Mesendoderm (in vitro differentiated cells): ENCODE measurements around the gene C1S. TPM values are rescaled to one million over a fixed set of nuclear protein-coding genes. Genes with fewer than 3 reads are reported as not detected.
"Not testable (repeated sequence)": the region's sequence is repeated elsewhere in the genome, so short reads cannot be mapped to it uniquely, and the experiment has no call there.

ENCODE experiments used
- DNase-seq: peaks from one replicate; pipeline ENCODE4 v3.0.0; 2013
- H2AK5ac ChIP-seq: 2 replicates; pipeline ENCODE4 v1.6.1; 2013; ENCODE audit warnings: low read length, inconsistent platforms
- H2BK120ac ChIP-seq: 2 replicates; pipeline ENCODE4 v1.6.1; 2013; ENCODE audit warnings: low read depth, mild to moderate bottlenecking, low read length, moderate library complexity, mixed read lengths
- H2BK15ac ChIP-seq: replicated peaks from 2 replicates; pipeline ENCODE4 v1.6.1; 2013; ENCODE audit warnings: low read depth, mild to moderate bottlenecking, moderate library complexity
- H2BK5ac ChIP-seq: 2 replicates; pipeline ENCODE4 v1.6.1; 2013; ENCODE audit warnings: low read length, inconsistent platforms
- H3K18ac ChIP-seq: 2 replicates; pipeline ENCODE4 v1.6.1; 2013; ENCODE audit warnings: mild to moderate bottlenecking, low read length, mixed read lengths
- H3K23ac ChIP-seq: one replicate; pipeline ENCODE4 v1.6.1; 2013; ENCODE audit warnings: low read length
- H3K27ac ChIP-seq: 2 replicates; pipeline ENCODE4 v1.5.1; 2013; ENCODE audit warnings: low read depth, mild to moderate bottlenecking, inconsistent platforms, low read length, moderate library complexity
- H3K27me3 ChIP-seq: 2 replicates; pipeline ENCODE4 v1.6.1; 2013; ENCODE audit warnings: low read length, control low read depth, mild to moderate bottlenecking, inconsistent platforms; ENCODE audit not compliant: insufficient read depth, poor library complexity
- H3K36me3 ChIP-seq: 2 replicates; pipeline ENCODE4 v1.6.1; 2013; ENCODE audit warnings: low read length, inconsistent platforms; ENCODE audit not compliant: control insufficient read depth, insufficient read depth
- H3K4ac ChIP-seq: one replicate; pipeline ENCODE4 v1.6.1; 2013; ENCODE audit warnings: low read depth, mild to moderate bottlenecking, low read length, moderate library complexity
- H3K4me1 ChIP-seq: 2 replicates; pipeline ENCODE4 v1.6.1; 2013; ENCODE audit warnings: low read depth, low read length, inconsistent platforms; ENCODE audit not compliant: control insufficient read depth
- H3K4me2 ChIP-seq: 2 replicates; pipeline ENCODE4 v1.6.1; 2013; ENCODE audit warnings: low read length
- H3K4me3 ChIP-seq: 2 replicates; pipeline ENCODE4 v1.5.1; 2013; ENCODE audit warnings: mild to moderate bottlenecking, low read length
- H3K56ac ChIP-seq: one replicate; pipeline ENCODE4 v1.6.1; 2013; ENCODE audit warnings: low read length
- H3K79me1 ChIP-seq: 2 replicates; pipeline ENCODE4 v1.6.1; 2013; ENCODE audit warnings: low read length, inconsistent platforms
- H3K79me2 ChIP-seq: 2 replicates; pipeline ENCODE4 v1.6.1; 2013; ENCODE audit warnings: mild to moderate bottlenecking, low read length; ENCODE audit not compliant: control insufficient read depth, insufficient read depth
- H3K9ac ChIP-seq: 2 replicates; pipeline ENCODE4 v1.6.1; 2013; ENCODE audit warnings: low read length, inconsistent platforms
- H4K5ac ChIP-seq: one replicate; pipeline ENCODE4 v1.6.1; 2013; ENCODE audit warnings: low read length
- H4K8ac ChIP-seq: one replicate; pipeline ENCODE4 v1.6.1; 2013; ENCODE audit warnings: low read depth, mild to moderate bottlenecking, control low read depth, low read length, moderate library complexity
- WGBS: extraction: QIAGEN DNeasy Blood & Tissue Kit; methylation state at CpG from one replicate; pipeline ENCODE4 v1.1.7; 2013; ENCODE audit warnings: low lambda C conversion rate, missing lambda C conversion rate; ENCODE audit not compliant: insufficient coverage; ENCODE audit errors: extremely low coverage; 5-methylcytosine and 5-hydroxymethylcytosine counted together
- polyA plus RNA-seq, 2 experiments: library from polyadenylated mRNA; stranded (reverse); fragments of 200-250 nt; gene quantifications; one replicate each; pipeline ENCODE4 v1.2.3, GENCODE V29; 2013

Gene C1S
- 4.0 TPM for polyA plus RNA-seq (2013, experiment 1 of 2)
- polyA plus RNA-seq (2013, experiment 2 of 2), result 3.6 TPM

DNA sequence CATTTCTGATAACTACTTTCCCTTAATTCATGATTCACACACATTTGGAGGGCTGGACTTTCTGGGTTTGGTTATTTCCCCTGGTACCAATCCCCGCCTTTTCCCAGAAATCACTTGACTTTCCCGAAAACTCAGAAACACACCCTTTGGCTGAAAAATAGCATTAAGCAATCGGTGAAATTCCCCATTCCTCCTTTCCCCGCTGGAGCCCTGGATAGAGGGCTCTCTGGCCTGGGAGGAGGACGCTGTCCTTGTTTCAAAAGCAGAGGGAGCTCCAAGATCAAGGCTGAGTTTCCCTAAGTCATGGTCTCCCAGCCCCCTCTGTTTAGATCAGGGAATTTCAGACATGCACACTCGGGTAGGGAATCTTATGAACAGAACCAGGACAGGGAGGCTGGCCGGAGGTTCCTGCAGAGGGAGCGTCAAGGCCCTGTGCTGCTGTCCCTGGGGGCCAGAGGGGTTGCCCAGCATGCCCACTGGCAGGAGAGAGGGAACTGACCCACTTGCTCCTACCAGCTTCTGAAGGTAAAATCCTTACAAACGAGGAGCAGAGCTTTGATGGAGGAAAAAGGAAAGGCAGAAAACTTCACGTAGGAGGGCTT, at the start of gene C1S:
C1S (plus strand) TSS at position 366 of the 602 bp plus-strand sequence. CDS start 1,195 bp downstream, outside the sequence.
- Histone ChIP-seq H3K9ac (peak within 1 kb of the TSS; percentile 26), H2BK120ac (no peak within 1 kb of the TSS), H3K79me2 (no peaks in the 10 kb centered on the region), H2BK15ac (no peak within 1 kb of the TSS), H2AK5ac (no peak within 1 kb of the TSS), H3K4me3 (no peak within 1 kb of the TSS), H3K4me1 (peaks cover 2% of the 10 kb centered on the region), H4K8ac (no peak within 1 kb of the TSS), H3K4me2 (no peak within 1 kb of the TSS), H3K36me3 (no peaks in the 10 kb centered on the region), H3K4ac (no peak within 1 kb of the TSS), H3K18ac (peak within 1 kb of the TSS; percentile 79), H3K23ac (no peak within 1 kb of the TSS), H2BK5ac (no peak within 1 kb of the TSS), H3K27ac (no peak within 1 kb of the TSS), H4K5ac (no peak within 1 kb of the TSS), H3K56ac (peak within 1 kb of the TSS; percentile 19), H3K27me3 (no peaks in the 10 kb centered on the region), H3K79me1 (no peaks in the 10 kb centered on the region)
- peak; percentile 94 for DNase-seq
- WGBS, result no CpG with 5 or more reads among the region's 10 CpGs

GRCh38 chr12:7011398-7011797, 49.1 kb upstream of the C1S start:
- WGBS, result no CpG with 5 or more reads among the region's 4 CpGs
- not testable (repeated sequence) for H3K4me1 ChIP-seq, H3K4me2 ChIP-seq, H4K5ac ChIP-seq, H3K56ac ChIP-seq, H3K4me3 ChIP-seq, H3K9ac ChIP-seq, H2BK5ac ChIP-seq, H3K23ac ChIP-seq, H3K79me2 ChIP-seq, H3K27me3 ChIP-seq, H2AK5ac ChIP-seq, H3K18ac ChIP-seq, H2BK120ac ChIP-seq, H3K27ac ChIP-seq, DNase-seq, H2BK15ac ChIP-seq, H3K36me3 ChIP-seq, H3K4ac ChIP-seq, H3K79me1 ChIP-seq, H4K8ac ChIP-seq

DNA sequence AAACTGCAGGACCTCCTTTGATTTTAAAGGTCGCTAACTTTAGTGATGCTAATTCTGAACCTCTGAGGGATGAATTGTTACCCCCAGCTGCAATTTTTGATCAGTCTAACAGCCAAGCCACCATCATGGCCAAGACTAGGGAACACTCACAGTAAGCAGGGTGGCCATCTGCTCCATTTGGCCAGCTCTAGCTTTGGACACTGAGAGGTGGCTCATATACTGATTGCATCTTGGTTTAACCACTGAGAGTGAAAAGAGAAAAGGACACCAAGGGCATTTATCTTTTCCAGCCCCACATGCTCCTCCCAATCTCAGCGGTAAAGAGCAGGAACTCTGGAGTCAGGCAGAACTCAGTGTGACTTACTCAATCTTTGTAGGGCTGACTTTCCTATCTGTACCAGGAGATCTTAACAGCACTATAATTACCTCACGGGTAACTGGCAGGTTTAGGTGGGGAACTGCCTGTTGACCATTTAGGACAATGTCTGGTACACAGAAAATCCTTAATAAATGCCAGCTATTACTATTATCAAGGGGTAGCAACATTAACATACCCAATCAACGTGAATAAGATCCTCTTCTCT, 48.4 kb upstream of the C1S start:
- no peaks in the 10 kb centered on the region for H3K27me3 ChIP-seq
- H3K27ac ChIP-seq, result no peak overlapping the region
- H3K4me2 ChIP-seq, result no peak overlapping the region
- no peak overlapping the region for H3K4me3 ChIP-seq
- no peak overlapping the region for H3K18ac ChIP-seq
- no peak overlapping the region for H2BK5ac ChIP-seq
- peaks cover 4% of the 10 kb centered on the region for H3K79me1 ChIP-seq
- H2BK120ac ChIP-seq, result no peak overlapping the region
- no peak overlapping the region for H4K8ac ChIP-seq
- H2AK5ac ChIP-seq, result no peak overlapping the region
- peak; percentile 31 for DNase-seq
- no CpG with 5 or more reads among the region's 4 CpGs for WGBS
- H2BK15ac ChIP-seq, result no peak overlapping the region
- H3K56ac ChIP-seq, result no peak overlapping the region
- no peak overlapping the region for H3K9ac ChIP-seq
- H4K5ac ChIP-seq, result no peak overlapping the region
- no peaks in the 10 kb centered on the region for H3K36me3 ChIP-seq
- no peak overlapping the region for H3K4ac ChIP-seq
- no peak overlapping the region for H3K23ac ChIP-seq
- H3K79me2 ChIP-seq, result peaks cover 2% of the 10 kb centered on the region
- H3K4me1 ChIP-seq, result peaks cover 3% of the 10 kb centered on the region

GRCh38 chr12:7013101-7013500, 47.4 kb upstream of the C1S start:
- Histone ChIP-seq H3K27ac (no peak overlapping the region), H3K18ac (no peak overlapping the region), H2BK120ac (no peak overlapping the region), H2AK5ac (no peak overlapping the region), H3K4me1 (peaks cover 7% of the 10 kb centered on the region), H3K4me2 (no peak overlapping the region), H3K4ac (no peak overlapping the region), H2BK5ac (no peak overlapping the region), H3K36me3 (no peaks in the 10 kb centered on the region), H4K8ac (no peak overlapping the region), H3K23ac (no peak overlapping the region), H3K27me3 (no peaks in the 10 kb centered on the region), H3K79me2 (peaks cover 8% of the 10 kb centered on the region), H2BK15ac (no peak overlapping the region), H3K56ac (no peak overlapping the region), H3K9ac (no peak overlapping the region), H3K4me3 (no peak overlapping the region), H3K79me1 (peaks cover 10% of the 10 kb centered on the region), H4K5ac (no peak overlapping the region)
- WGBS, result no CpG with 5 or more reads among the region's 3 CpGs
- DNase-seq, result no peak

DNA sequence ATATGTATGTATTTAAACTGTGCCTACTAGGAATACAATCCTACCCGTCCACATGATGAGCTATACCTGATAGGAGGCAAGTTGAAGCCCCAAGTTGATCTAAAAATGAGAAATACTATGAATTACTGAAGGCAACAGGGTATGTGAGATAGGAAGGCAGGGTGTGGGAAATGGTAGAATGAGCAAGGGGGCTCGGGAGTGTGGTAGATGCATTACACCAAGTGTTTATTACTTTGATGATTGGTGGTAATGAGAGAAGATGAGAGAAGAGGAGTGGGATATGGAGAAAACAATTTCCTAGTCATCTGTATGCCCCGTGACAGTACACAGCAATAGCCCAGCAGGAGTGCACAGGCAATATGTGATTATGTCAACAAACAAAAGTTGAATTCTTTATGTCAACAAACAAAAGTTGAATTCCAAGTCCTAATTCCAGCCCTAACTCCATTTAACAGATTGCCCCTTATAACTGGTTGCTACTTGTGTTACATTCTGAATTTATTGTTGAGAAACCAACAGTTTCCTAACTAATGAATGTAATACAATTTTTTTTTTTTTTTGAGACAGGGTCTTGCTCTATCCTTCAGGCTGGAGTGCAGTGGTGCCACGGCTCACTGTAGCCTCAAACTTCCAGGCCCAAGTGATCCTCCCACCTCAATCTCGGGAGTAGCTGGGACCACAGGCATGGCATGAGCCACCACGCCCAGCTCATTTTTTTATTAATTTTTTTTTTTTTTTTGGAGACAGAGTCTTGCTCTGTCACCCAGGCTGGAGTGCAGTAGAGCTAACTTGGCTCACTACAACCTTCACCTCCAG, 44.8 kb upstream of the C1S start:
- H2AK5ac ChIP-seq, result no peak overlapping the region
- no peak for DNase-seq
- no peak overlapping the region for H3K4me2 ChIP-seq
- H3K23ac ChIP-seq, result no peak overlapping the region
- H3K79me2 ChIP-seq, result peaks cover 8% of the 10 kb centered on the region
- H3K36me3 ChIP-seq, result no peaks in the 10 kb centered on the region
- no peak overlapping the region for H3K18ac ChIP-seq
- H3K4me1 ChIP-seq, result peaks cover 7% of the 10 kb centered on the region
- H3K79me1 ChIP-seq, result peaks cover 10% of the 10 kb centered on the region
- H3K4ac ChIP-seq, result no peak overlapping the region
- no peak overlapping the region for H2BK5ac ChIP-seq
- H3K56ac ChIP-seq, result no peak overlapping the region
- no CpG with 5 or more reads among the region's 6 CpGs for WGBS
- no peak overlapping the region for H2BK120ac ChIP-seq
- H4K8ac ChIP-seq, result no peak overlapping the region
- no peaks in the 10 kb centered on the region for H3K27me3 ChIP-seq
- H2BK15ac ChIP-seq, result no peak overlapping the region
- no peak overlapping the region for H3K9ac ChIP-seq
- H3K4me3 ChIP-seq, result no peak overlapping the region
- no peak overlapping the region for H4K5ac ChIP-seq
- no peak overlapping the region for H3K27ac ChIP-seq
